ENCODE measurements around the gene KCNG2.

Gene KCNG2

GRCh38 chr18:79780547-79780946, 17.2 kb upstream of the KCNG2 start:
- no peak overlapping the region for H3K4me3 ChIP-seq (ENCODE audit: control insufficient read depth, low read depth, low read length)
- no peak for DNase-seq (ENCODE audit: low read depth)
- TF ChIP-seq, protein P1, sequence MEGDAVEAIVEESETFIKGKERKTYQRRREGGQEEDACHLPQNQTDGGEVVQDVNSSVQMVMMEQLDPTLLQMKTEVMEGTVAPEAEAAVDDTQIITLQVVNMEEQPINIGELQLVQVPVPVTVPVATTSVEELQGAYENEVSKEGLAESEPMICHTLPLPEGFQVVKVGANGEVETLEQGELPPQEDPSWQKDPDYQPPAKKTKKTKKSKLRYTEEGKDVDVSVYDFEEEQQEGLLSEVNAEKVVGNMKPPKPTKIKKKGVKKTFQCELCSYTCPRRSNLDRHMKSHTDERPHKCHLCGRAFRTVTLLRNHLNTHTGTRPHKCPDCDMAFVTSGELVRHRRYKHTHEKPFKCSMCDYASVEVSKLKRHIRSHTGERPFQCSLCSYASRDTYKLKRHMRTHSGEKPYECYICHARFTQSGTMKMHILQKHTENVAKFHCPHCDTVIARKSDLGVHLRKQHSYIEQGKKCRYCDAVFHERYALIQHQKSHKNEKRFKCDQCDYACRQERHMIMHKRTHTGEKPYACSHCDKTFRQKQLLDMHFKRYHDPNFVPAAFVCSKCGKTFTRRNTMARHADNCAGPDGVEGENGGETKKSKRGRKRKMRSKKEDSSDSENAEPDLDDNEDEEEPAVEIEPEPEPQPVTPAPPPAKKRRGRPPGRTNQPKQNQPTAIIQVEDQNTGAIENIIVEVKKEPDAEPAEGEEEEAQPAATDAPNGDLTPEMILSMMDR (conservative IDR thresholded peaks at IDR 0.05; ENCODE audit: control insufficient read depth, insufficient read depth, low read depth, low read length): no peak

- H3K4me3 ChIP-seq (ENCODE audit: control insufficient read depth, low read depth, low read length): no peak overlapping the region
- DNase-seq (ENCODE audit: low read depth): no peak
- TF ChIP-seq, protein P1 (conservative IDR thresholded peaks at IDR 0.05; ENCODE audit: control insufficient read depth, insufficient read depth, low read depth, low read length): no peak
Measured at GRCh38 chr18:79781331-79781941, 16.3 kb upstream of the KCNG2 start.

GRCh38 chr18:79782566-79783308, 15.0 kb upstream of the KCNG2 start:
- no peak overlapping the region for H3K4me3 ChIP-seq (ENCODE audit: control insufficient read depth, low read depth, low read length)
- DNase-seq (ENCODE audit: low read depth): no peak
- TF ChIP-seq, protein P1 (conservative IDR thresholded peaks at IDR 0.05; ENCODE audit: control insufficient read depth, insufficient read depth, low read depth, low read length): no peak

DNA sequence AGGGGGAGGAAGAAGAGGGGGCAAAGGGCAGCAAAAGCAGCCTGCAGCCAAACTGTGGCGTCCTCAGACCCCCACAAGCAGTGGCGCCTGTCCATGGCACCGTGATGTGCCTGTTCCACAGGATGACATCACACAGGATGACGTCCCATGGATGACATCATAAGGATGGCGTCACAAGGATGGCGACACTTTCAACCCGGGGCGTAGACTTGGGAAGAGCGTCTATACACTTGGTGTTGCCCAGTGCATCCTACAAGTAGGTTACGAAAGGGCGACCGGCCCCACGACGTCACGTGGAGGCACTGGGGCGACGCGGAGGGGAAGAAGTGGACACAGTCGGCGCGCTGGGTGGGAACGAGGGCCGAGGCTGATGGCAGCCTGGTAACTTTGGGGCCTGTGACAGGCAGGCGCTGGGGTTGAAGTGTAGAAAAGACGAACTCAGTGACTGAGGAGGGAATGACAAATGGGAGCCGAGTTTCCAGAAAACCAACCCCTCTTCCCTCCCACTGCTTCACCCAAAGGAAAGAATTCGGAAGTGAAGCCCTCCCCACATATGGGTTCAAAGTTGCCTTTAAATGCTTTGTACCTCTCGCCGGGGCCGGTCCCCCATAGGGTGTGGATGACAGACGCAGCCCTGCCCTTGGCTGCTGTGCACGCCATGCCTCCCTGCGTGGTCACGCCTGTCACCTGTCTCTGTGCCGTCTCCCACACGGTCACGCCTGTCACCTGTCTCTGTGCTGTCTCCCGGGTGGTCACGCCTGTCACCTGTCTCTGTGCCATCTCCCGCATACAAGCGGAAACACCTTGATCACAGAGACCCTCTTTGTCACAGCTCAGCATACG, 13.4 kb upstream of the KCNG2 start:
- TF ChIP-seq, protein P1 (conservative IDR thresholded peaks at IDR 0.05; ENCODE audit: control insufficient read depth, insufficient read depth, low read depth, low read length): no peak
- DNase-seq (ENCODE audit: low read depth): peak; percentile 6
- no peak overlapping the region for H3K4me3 ChIP-seq (ENCODE audit: control insufficient read depth, low read depth, low read length)

DNA sequence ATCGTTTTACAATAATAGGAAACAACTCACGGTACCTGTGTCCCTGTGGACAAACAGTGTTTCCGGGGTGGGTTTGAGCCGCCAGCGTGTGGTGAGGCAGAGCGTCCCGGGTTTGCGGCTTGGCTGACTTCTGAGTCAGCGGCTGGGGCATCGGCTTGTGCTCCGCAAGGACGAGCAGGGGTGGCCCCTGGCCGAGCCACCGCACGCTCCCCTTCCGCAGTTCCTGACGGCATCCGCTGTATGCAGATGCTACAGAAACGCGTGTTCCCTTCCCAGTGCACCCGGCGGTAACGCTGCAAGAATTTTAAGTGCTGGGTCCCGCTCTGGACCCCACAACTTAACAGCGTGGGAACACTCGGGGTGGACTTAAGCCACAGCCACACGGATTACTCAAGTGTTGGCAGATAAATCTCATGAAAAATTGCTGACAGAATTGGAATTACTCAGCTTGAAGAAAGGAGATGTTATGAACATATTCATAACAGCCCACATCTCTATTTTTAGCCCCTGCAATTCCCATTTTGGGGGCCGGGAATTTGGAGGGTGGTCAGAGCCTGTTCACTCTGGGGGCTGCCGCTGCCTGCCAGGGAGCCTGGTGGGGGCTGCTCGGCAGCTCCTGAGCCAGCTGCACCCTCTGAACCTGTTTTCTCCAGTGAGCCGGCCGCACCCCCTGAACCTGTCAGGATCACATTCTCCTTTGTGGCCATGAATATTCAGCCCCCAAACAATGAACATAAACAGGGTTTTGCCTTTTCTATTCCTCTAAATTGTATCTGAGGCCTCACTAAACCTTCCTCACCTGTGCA, 12.6 kb upstream of the KCNG2 start:
- peak; percentile 78 for DNase-seq (ENCODE audit: low read depth)
- H3K4me3 ChIP-seq (ENCODE audit: control insufficient read depth, low read depth, low read length): no peak overlapping the region
- TF ChIP-seq, protein P1 (conservative IDR thresholded peaks at IDR 0.05; ENCODE audit: control insufficient read depth, insufficient read depth, low read depth, low read length): no peak

DNA sequence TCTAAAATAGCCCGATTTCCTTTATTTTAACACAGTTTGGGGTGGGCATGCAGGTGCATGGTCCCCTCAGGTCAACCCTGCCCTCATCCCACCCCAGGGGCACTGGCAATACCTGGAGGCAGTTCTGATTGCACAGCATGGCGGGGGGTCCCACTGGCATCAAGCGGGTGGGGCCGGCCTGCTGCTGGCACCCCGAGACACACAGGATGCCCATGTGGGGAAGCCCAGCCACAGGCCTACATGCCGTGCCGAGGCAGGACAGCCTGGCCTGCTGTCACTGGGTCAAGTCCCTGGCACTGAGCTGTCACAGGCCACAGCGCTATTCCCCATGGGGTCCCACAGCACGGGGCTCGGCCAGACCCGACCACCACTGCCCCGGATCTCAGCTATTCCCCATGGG, 11.9 kb upstream of the KCNG2 start:
- TF ChIP-seq, protein P1 (conservative IDR thresholded peaks at IDR 0.05; ENCODE audit: control insufficient read depth, insufficient read depth, low read depth, low read length): no peak
- H3K4me3 ChIP-seq (ENCODE audit: control insufficient read depth, low read depth, low read length): no peak overlapping the region
- no peak for DNase-seq (ENCODE audit: low read depth)

Measured in fibroblast of mammary gland (primary cell).